Measurements from ENCODE around the gene RHBG. TPM values are rescaled to one million over a fixed set of nuclear protein-coding genes. Genes with fewer than 3 reads are reported as not detected.

RHBG gene
- total and polyA plus RNA-seq, 4 donors = 0.25 to 6.4 (median 2.3) TPM

DNA sequence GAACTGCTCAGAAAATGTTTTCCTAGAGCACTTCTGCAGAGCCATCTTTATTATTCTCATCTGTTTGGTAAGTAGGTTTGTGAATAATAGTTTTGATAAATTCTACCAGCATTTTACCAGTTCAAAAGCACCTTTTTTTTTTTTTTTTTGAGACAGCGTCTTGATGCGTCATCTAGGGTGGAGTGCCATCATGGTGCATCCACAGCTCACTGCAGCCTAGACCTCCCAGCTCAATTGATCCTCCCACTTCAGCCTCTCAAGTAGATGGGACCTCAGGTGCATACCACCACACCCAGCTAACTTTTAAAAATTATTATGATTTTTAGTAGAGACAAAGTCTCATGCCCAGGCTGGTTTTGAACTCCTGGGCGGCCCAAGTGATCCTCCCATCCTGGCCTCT lies 9.8 kb upstream of the RHBG start:
- no peak overlapping the region for H3K4me3 ChIP-seq (ENCODE audit: low read depth in 1 of 3, low read length in 3 of 3)

DNA sequence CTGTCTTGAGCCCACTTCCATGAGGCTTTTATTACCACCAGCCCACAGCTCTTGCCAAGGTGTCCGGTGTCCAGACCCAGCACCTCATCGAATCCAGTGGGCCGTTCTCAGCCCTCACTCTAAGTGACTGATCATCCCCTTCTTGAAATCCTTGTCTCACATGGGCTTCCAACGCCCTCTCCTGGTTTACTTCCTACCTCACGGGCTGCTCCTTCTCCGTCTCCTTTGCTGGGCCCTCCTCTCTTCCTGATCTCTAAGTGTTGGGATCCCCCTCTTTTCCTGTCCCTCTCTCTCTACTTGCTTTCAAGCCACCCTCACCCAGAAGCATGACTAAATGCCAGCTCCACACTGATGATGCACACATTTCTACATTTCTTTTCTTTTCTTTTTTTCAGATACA lies 9.0 kb upstream of the RHBG start:
- no peak for TF ChIP-seq SP1 (IDR thresholded peaks at IDR 0.05)
- no peak for TF ChIP-seq HNF4A (conservative IDR thresholded peaks at IDR 0.05)
- TF ChIP-seq, protein P1, sequence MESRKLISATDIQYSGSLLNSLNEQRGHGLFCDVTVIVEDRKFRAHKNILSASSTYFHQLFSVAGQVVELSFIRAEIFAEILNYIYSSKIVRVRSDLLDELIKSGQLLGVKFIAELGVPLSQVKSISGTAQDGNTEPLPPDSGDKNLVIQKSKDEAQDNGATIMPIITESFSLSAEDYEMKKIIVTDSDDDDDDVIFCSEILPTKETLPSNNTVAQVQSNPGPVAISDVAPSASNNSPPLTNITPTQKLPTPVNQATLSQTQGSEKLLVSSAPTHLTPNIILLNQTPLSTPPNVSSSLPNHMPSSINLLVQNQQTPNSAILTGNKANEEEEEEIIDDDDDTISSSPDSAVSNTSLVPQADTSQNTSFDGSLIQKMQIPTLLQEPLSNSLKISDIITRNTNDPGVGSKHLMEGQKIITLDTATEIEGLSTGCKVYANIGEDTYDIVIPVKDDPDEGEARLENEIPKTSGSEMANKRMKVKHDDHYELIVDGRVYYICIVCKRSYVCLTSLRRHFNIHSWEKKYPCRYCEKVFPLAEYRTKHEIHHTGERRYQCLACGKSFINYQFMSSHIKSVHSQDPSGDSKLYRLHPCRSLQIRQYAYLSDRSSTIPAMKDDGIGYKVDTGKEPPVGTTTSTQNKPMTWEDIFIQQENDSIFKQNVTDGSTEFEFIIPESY (IDR thresholded peaks at IDR 0.05) = no peak
- H3K4me1 ChIP-seq (ENCODE audit: control insufficient read depth in 4 of 4, insufficient read depth in 4 of 4, low read length in 3 of 4) = peaks cover 0 to 2% (median 1%) of the 10 kb centered on the region in 4 donors
- H3K9ac ChIP-seq (ENCODE audit: low read depth in 1 of 2, low read length in 2 of 2) = no peak overlapping the region
- no peak overlapping the region for H3K27ac ChIP-seq (ENCODE audit: low read depth in 1 of 2, low read length in 2 of 2)
- no peaks in the 10 kb centered on the region for H3K9me3 ChIP-seq (ENCODE audit: control insufficient read depth in 4 of 4, low read length in 3 of 4)
- H3K36me3 ChIP-seq (ENCODE audit: control insufficient read depth in 4 of 4, insufficient read depth in 3 of 4, low read depth in 1 of 4, low read length in 3 of 4) = no peaks in the 10 kb centered on the region
- WGBS = 63% methylated on average over 6 of the region's 6 CpGs
- no peaks in the 10 kb centered on the region for H3K27me3 ChIP-seq (ENCODE audit: control insufficient read depth in 4 of 4, insufficient read depth in 4 of 4, low read length in 3 of 4)
- H3K4me3 ChIP-seq (ENCODE audit: low read depth in 1 of 3, low read length in 3 of 3) = no peak overlapping the region
- no peak for DNase-seq (ENCODE audit: low spot score)

More for the DNA sequence above, 9.8 kb upstream of the RHBG start:
- 94% methylated on average over 3 of the region's 3 CpGs for WGBS
- Histone ChIP-seq H3K36me3 (ENCODE audit: control insufficient read depth in 4 of 4, insufficient read depth in 3 of 4, low read depth in 1 of 4, low read length in 3 of 4) (no peaks in the 10 kb centered on the region), H3K9ac (ENCODE audit: low read depth in 1 of 2, low read length in 2 of 2) (no peak overlapping the region), H3K9me3 (ENCODE audit: control insufficient read depth in 4 of 4, low read length in 3 of 4) (no peaks in the 10 kb centered on the region), H3K4me1 (ENCODE audit: control insufficient read depth in 4 of 4, insufficient read depth in 4 of 4, low read length in 3 of 4) (peaks cover 0 to 2% (median 1%) of the 10 kb centered on the region in 4 donors), H3K27ac (ENCODE audit: low read depth in 1 of 2, low read length in 2 of 2) (no peak overlapping the region), H3K27me3 (ENCODE audit: control insufficient read depth in 4 of 4, insufficient read depth in 4 of 4, low read length in 3 of 4) (no peaks in the 10 kb centered on the region)
- TF ChIP-seq FOXA2 (IDR thresholded peaks at IDR 0.05) (no peak), YY1 (IDR thresholded peaks at IDR 0.05) (no peak), JUND (IDR thresholded peaks at IDR 0.05) (no peak), HNF4G (IDR thresholded peaks at IDR 0.05) (no peak), RAD21 (IDR thresholded peaks at IDR 0.05) (no peak), NR2F2 (IDR thresholded peaks at IDR 0.05) (no peak)
- TF ChIP-seq, protein P1 (IDR thresholded peaks at IDR 0.05) = no peak
- TF ChIP-seq, protein P2, sequence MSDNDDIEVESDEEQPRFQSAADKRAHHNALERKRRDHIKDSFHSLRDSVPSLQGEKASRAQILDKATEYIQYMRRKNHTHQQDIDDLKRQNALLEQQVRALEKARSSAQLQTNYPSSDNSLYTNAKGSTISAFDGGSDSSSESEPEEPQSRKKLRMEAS (IDR thresholded peaks at IDR 0.05) = no peak
- TF ChIP-seq, protein P3, sequence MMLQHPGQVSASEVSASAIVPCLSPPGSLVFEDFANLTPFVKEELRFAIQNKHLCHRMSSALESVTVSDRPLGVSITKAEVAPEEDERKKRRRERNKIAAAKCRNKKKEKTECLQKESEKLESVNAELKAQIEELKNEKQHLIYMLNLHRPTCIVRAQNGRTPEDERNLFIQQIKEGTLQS (IDR thresholded peaks at IDR 0.05) = no peak
- no peak for DNase-seq (ENCODE audit: low spot score)

DNA sequence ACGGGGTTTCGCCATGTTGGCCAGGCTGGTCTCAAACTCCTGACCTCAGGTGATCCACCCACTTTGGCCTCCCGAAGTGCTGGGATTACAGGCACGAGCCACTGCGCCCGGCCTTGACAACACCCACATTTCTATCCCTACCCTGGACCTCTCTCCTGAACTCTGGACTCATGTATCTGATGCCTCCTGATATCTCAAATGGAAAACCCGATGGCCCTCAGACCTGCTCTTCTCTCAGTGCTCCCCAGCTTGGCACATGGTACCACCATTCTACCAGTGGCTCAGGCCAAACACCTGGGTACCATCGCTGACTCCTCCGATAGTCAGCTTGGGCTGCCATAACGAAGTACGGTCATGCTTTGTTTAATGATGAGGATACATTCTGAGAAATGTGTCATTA lies 8.5 kb upstream of the RHBG start:
- whole genome bisulfite sequencing = 93% methylated on average over 11 of the region's 11 CpGs
- Histone ChIP-seq H3K27me3 (ENCODE audit: control insufficient read depth in 4 of 4, insufficient read depth in 4 of 4, low read length in 3 of 4) (no peaks in the 10 kb centered on the region), H3K4me3 (ENCODE audit: low read depth in 1 of 3, low read length in 3 of 3) (no peak overlapping the region), H3K9me3 (ENCODE audit: control insufficient read depth in 4 of 4, low read length in 3 of 4) (no peaks in the 10 kb centered on the region), H3K27ac (ENCODE audit: low read depth in 1 of 2, low read length in 2 of 2) (no peak overlapping the region), H3K36me3 (ENCODE audit: control insufficient read depth in 4 of 4, insufficient read depth in 3 of 4, low read depth in 1 of 4, low read length in 3 of 4) (no peaks in the 10 kb centered on the region), H3K4me1 (ENCODE audit: control insufficient read depth in 4 of 4, insufficient read depth in 4 of 4, low read length in 3 of 4) (peaks cover 0 to 2% (median 1%) of the 10 kb centered on the region in 4 donors), H3K9ac (ENCODE audit: low read depth in 1 of 2, low read length in 2 of 2) (no peak overlapping the region)
- no peak for DNase-seq (ENCODE audit: low spot score)
- TF ChIP-seq, protein P4, sequence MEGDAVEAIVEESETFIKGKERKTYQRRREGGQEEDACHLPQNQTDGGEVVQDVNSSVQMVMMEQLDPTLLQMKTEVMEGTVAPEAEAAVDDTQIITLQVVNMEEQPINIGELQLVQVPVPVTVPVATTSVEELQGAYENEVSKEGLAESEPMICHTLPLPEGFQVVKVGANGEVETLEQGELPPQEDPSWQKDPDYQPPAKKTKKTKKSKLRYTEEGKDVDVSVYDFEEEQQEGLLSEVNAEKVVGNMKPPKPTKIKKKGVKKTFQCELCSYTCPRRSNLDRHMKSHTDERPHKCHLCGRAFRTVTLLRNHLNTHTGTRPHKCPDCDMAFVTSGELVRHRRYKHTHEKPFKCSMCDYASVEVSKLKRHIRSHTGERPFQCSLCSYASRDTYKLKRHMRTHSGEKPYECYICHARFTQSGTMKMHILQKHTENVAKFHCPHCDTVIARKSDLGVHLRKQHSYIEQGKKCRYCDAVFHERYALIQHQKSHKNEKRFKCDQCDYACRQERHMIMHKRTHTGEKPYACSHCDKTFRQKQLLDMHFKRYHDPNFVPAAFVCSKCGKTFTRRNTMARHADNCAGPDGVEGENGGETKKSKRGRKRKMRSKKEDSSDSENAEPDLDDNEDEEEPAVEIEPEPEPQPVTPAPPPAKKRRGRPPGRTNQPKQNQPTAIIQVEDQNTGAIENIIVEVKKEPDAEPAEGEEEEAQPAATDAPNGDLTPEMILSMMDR (IDR thresholded peaks at IDR 0.05; ENCODE audit: low read depth, low read length, missing input control) = no peak
- no peak for TF ChIP-seq HNF4G (IDR thresholded peaks at IDR 0.05)
- TF ChIP-seq, protein P1 (IDR thresholded peaks at IDR 0.05) = no peak
- no peak for TF ChIP-seq YY1 (IDR thresholded peaks at IDR 0.05)
- TF ChIP-seq, protein P3 (IDR thresholded peaks at IDR 0.05) = no peak
- no peak for TF ChIP-seq GABPA (IDR thresholded peaks at IDR 0.05 in 1 of 2, conservative IDR thresholded peaks at IDR 0.05 in 1 of 2)
- TF ChIP-seq NR2F2 (IDR thresholded peaks at IDR 0.05) = no peak
- no peak for TF ChIP-seq SP1 (IDR thresholded peaks at IDR 0.05)
- TF ChIP-seq RAD21 (IDR thresholded peaks at IDR 0.05) = no peak
- TF ChIP-seq HNF4A (conservative IDR thresholded peaks at IDR 0.05) = no peak
- TF ChIP-seq, protein P2 (IDR thresholded peaks at IDR 0.05) = no peak
- TF ChIP-seq TAF1 (conservative IDR thresholded peaks at IDR 0.05) = no peak
- TF ChIP-seq FOXA1 (IDR thresholded peaks at IDR 0.05) = no peak
